Measurements from ENCODE around the gene CPEB1. TPM values are rescaled to one million over a fixed set of nuclear protein-coding genes. Genes with fewer than 3 reads are reported as not detected.
"Not testable (repeated sequence)": the region's sequence is repeated elsewhere in the genome, so short reads cannot be mapped to it uniquely, and the experiment has no call there.

The CPEB1 gene
- total RNA-seq, 1 donor from 2014 or later, result 15.2 TPM

DNA sequence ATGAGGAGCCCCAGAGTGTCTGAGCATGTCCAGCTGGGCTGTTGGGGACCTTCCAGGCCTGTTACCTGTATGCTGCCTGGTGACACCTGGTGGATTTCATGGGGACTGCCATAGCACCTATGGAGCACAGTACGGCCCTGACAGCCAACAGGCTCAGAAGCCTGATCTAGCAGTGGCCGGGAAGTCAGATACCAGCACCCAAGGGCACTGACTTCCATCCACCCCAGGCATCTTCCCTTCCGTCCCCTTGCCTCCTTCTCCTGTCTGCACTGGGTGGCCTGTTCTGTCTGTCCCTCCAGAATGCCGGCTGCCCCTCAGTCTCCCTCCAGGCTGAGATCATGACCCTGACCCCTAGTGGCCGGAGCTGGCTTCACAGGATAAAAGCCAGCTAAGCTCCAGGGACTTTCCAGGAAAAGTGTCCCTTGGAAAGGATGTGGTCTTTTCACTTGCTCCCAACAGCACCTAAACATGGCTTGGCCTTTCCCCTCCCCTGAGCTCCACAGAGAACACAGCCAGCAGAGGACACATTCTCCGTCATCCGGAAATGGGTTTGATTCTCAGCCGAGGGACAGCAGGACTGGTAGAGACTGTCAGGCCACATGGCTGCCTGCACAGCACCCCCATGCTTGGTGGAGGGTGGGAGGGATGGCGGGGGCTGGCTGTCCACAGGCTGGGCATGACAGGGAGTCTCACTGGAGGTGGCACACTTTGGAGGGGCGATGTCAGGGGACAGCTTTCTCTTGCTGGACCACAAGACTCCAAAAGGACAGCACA lies 116.4 kb downstream of the CPEB1 start:
- peak; percentile 92 for TF ChIP-seq CTCF (IDR thresholded peaks at IDR 0.05; ENCODE audit: partially characterized antibody, unreplicated experiment)
- no peaks in the 10 kb centered on the region for H3K27me3 Mint-ChIP-seq (ENCODE audit: unreplicated experiment)
- peak; percentile 84 for DNase-seq
- no peaks in the 10 kb centered on the region for H3K36me3 Mint-ChIP-seq (ENCODE audit: unreplicated experiment)
- H3K27ac Mint-ChIP-seq (ENCODE audit: unreplicated experiment), result no peak overlapping the region
- H3K4me3 Mint-ChIP-seq (ENCODE audit: unreplicated experiment), result peak overlapping the region; percentile 64
- peaks cover 5% of the 10 kb centered on the region for H3K9me3 Mint-ChIP-seq (ENCODE audit: unreplicated experiment)
- H3K4me1 Mint-ChIP-seq (ENCODE audit: low read depth, unreplicated experiment), result peaks cover 5% of the 10 kb centered on the region

- no peak for DNase-seq
- Mint-ChIP-seq H3K27me3 (ENCODE audit: unreplicated experiment) (no peaks in the 10 kb centered on the region), H3K9me3 (ENCODE audit: unreplicated experiment) (peaks cover 5% of the 10 kb centered on the region), H3K27ac (ENCODE audit: unreplicated experiment) (no peak overlapping the region), H3K36me3 (ENCODE audit: unreplicated experiment) (no peaks in the 10 kb centered on the region), H3K4me1 (ENCODE audit: low read depth, unreplicated experiment) (peaks cover 5% of the 10 kb centered on the region), H3K4me3 (ENCODE audit: unreplicated experiment) (no peak overlapping the region)
- no peak for TF ChIP-seq CTCF (IDR thresholded peaks at IDR 0.05; ENCODE audit: partially characterized antibody, unreplicated experiment)
These were observed 117.2 kb downstream of the CPEB1 start for GRCh38 chr15:82530006-82530405.

GRCh38 chr15:82513587-82513986 lies 133.6 kb downstream of the CPEB1 start:
- not testable (repeated sequence) for H3K36me3 Mint-ChIP-seq (ENCODE audit: unreplicated experiment); DNase-seq; H3K9me3 Mint-ChIP-seq (ENCODE audit: unreplicated experiment); H3K27ac Mint-ChIP-seq (ENCODE audit: unreplicated experiment); H3K4me1 Mint-ChIP-seq (ENCODE audit: low read depth, unreplicated experiment); H3K4me3 Mint-ChIP-seq (ENCODE audit: unreplicated experiment); H3K27me3 Mint-ChIP-seq (ENCODE audit: unreplicated experiment)

GRCh38 chr15:82507693-82508092 lies 139.5 kb downstream of the CPEB1 start:
- not testable (repeated sequence) for H3K27me3 Mint-ChIP-seq (ENCODE audit: unreplicated experiment); DNase-seq; H3K9me3 Mint-ChIP-seq (ENCODE audit: unreplicated experiment); H3K4me3 Mint-ChIP-seq (ENCODE audit: unreplicated experiment); H3K36me3 Mint-ChIP-seq (ENCODE audit: unreplicated experiment); H3K27ac Mint-ChIP-seq (ENCODE audit: unreplicated experiment); H3K4me1 Mint-ChIP-seq (ENCODE audit: low read depth, unreplicated experiment)

- DNase-seq; H3K4me3 Mint-ChIP-seq (ENCODE audit: unreplicated experiment); H3K27me3 Mint-ChIP-seq (ENCODE audit: unreplicated experiment); H3K27ac Mint-ChIP-seq (ENCODE audit: unreplicated experiment); H3K9me3 Mint-ChIP-seq (ENCODE audit: unreplicated experiment); H3K36me3 Mint-ChIP-seq (ENCODE audit: unreplicated experiment); H3K4me1 Mint-ChIP-seq (ENCODE audit: low read depth, unreplicated experiment): not testable (repeated sequence)
These were observed 140.1 kb downstream of the CPEB1 start for GRCh38 chr15:82507087-82507486.

GRCh38 chr15:82505842-82506241 lies 141.3 kb downstream of the CPEB1 start:
- not testable (repeated sequence) for H3K27ac Mint-ChIP-seq (ENCODE audit: unreplicated experiment); H3K27me3 Mint-ChIP-seq (ENCODE audit: unreplicated experiment); H3K36me3 Mint-ChIP-seq (ENCODE audit: unreplicated experiment); H3K4me3 Mint-ChIP-seq (ENCODE audit: unreplicated experiment); DNase-seq; H3K9me3 Mint-ChIP-seq (ENCODE audit: unreplicated experiment); H3K4me1 Mint-ChIP-seq (ENCODE audit: low read depth, unreplicated experiment)

- H3K27me3 Mint-ChIP-seq (ENCODE audit: unreplicated experiment); H3K4me3 Mint-ChIP-seq (ENCODE audit: unreplicated experiment); DNase-seq; H3K27ac Mint-ChIP-seq (ENCODE audit: unreplicated experiment); H3K4me1 Mint-ChIP-seq (ENCODE audit: low read depth, unreplicated experiment); H3K9me3 Mint-ChIP-seq (ENCODE audit: unreplicated experiment); H3K36me3 Mint-ChIP-seq (ENCODE audit: unreplicated experiment): not testable (repeated sequence)
These were observed 143.1 kb downstream of the CPEB1 start for GRCh38 chr15:82504074-82504473.
